Spleen (tissue), 7 donors: ENCODE results near the gene TMEM170B.

Experiments used
- CTCF ChIP-seq, 11 experiments: fragments of 200-600 bp in 7 of 11; fragments of 450-650 bp in 4 of 11; sonication (generic) in 4 of 11; IDR thresholded peaks in 8 of 11; conservative IDR thresholded peaks in 3 of 11; 1 replicate in 7 of 11; 2 replicates in 4 of 11; pipeline versions ENCODE4 v1.4.0 to v1.8.0; 2016 to 2021; ENCODE audit warnings: antibody characterized with exemption in 11 of 11, inconsistent platforms in 4 of 11, mild to moderate bottlenecking in 1 of 11
- POLR2A ChIP-seq, 3 donors: fragments of 450-650 bp; IDR thresholded peaks; one replicate each; pipeline ENCODE4 v1.5.1; 2017; ENCODE audit warnings: antibody characterized with exemption in 3 of 3, mild to moderate bottlenecking in 1 of 3
- donor health status: DM: no; HTN: no; CAD: no; lungs with moderate emphysema.
- donor health status: DM: no; HTN: no; CAD: no.
- donor health status: DM: no; HTN: no; CAD: no.

GRCh38 chr6:11609324-11610071 is 71.9 kb downstream of the TMEM170B start:
- TF ChIP-seq CTCF (IDR thresholded peaks at IDR 0.05 in 8 of 11, conservative IDR thresholded peaks at IDR 0.05 in 3 of 11) (no peak), POLR2A (IDR thresholded peaks at IDR 0.05) (no peak)
